Stimulated activated memory B cell treated with anti-CD40 and anti-IgM and Interleukin-4, amounts not matched to agents 10 μg/mL and 1 μg/mL and 100 μg/mL, for 72 hours (primary cell): ENCODE results near the gene LRRC4C.

Experiments used
- ATAC-seq: fragments of 150-1000 bp; cut with Tn5 transposase; 2 replicates; pipeline ENCODE4 v1.10.0; 2021
- H3K27ac Mint-ChIP-seq: one replicate; pipeline ENCODE4 v1.8.0; 2022; ENCODE audit warnings: mild to moderate bottlenecking, mixed read lengths
- H3K27me3 Mint-ChIP-seq: one replicate; pipeline ENCODE4 v1.8.0; 2022; ENCODE audit warnings: mixed read lengths
- H3K36me3 Mint-ChIP-seq: one replicate; pipeline ENCODE4 v1.8.0; 2022; ENCODE audit warnings: mixed read lengths
- H3K4me1 Mint-ChIP-seq: one replicate; pipeline ENCODE4 v1.8.0; 2022; ENCODE audit warnings: mixed read lengths
- H3K4me3 Mint-ChIP-seq: one replicate; pipeline ENCODE4 v1.8.0; 2022; ENCODE audit warnings: mild to moderate bottlenecking, moderate library complexity, mixed read lengths
- H3K9me3 Mint-ChIP-seq: one replicate; pipeline ENCODE4 v1.8.0; 2022; ENCODE audit warnings: mixed read lengths

Gene LRRC4C

GRCh38 chr11:41201156-41201555 lies 258.3 kb downstream of the LRRC4C start:
- ATAC-seq: no peak
- Mint-ChIP-seq H3K36me3 (no peaks in the 10 kb centered on the region), H3K4me1 (no peaks in the 10 kb centered on the region), H3K4me3 (no peak overlapping the region), H3K27me3 (no peaks in the 10 kb centered on the region), H3K9me3 (peaks cover 6% of the 10 kb centered on the region), H3K27ac (no peak overlapping the region)

- Mint-ChIP-seq H3K27ac (no peak overlapping the region), H3K4me3 (no peak overlapping the region), H3K36me3 (no peaks in the 10 kb centered on the region), H3K4me1 (no peaks in the 10 kb centered on the region), H3K27me3 (no peaks in the 10 kb centered on the region), H3K9me3 (peaks cover 3% of the 10 kb centered on the region)
- ATAC-seq: no peak
Measured at GRCh38 chr11:41190437-41191082, 268.9 kb downstream of the LRRC4C start.

GRCh38 chr11:41189701-41190436 lies 269.6 kb downstream of the LRRC4C start:
- ATAC-seq: no peak
- no peak overlapping the region for H3K27ac Mint-ChIP-seq
- no peaks in the 10 kb centered on the region for H3K36me3 Mint-ChIP-seq
- H3K4me1 Mint-ChIP-seq: no peaks in the 10 kb centered on the region
- H3K27me3 Mint-ChIP-seq: no peaks in the 10 kb centered on the region
- H3K9me3 Mint-ChIP-seq: peaks cover 3% of the 10 kb centered on the region
- no peak overlapping the region for H3K4me3 Mint-ChIP-seq

GRCh38 chr11:41177791-41178190 lies 281.7 kb downstream of the LRRC4C start:
- Mint-ChIP-seq H3K27ac (no peak overlapping the region), H3K4me3 (no peak overlapping the region), H3K4me1 (no peaks in the 10 kb centered on the region), H3K36me3 (no peaks in the 10 kb centered on the region), H3K27me3 (no peaks in the 10 kb centered on the region), H3K9me3 (peaks cover 12% of the 10 kb centered on the region)
- ATAC-seq: no peak

GRCh38 chr11:41175304-41175972 lies 284.0 kb downstream of the LRRC4C start:
- ATAC-seq: no peak
- H3K4me3 Mint-ChIP-seq: no peak overlapping the region
- H3K27me3 Mint-ChIP-seq: no peaks in the 10 kb centered on the region

GRCh38 chr11:41146326-41146725 lies 313.1 kb downstream of the LRRC4C start:
- H3K4me3 Mint-ChIP-seq: no peak overlapping the region
- no peaks in the 10 kb centered on the region for H3K9me3 Mint-ChIP-seq
- no peak for ATAC-seq
- H3K4me1 Mint-ChIP-seq: no peaks in the 10 kb centered on the region
- H3K27me3 Mint-ChIP-seq: no peaks in the 10 kb centered on the region
- no peak overlapping the region for H3K27ac Mint-ChIP-seq
- H3K36me3 Mint-ChIP-seq: no peaks in the 10 kb centered on the region

More at GRCh38 chr11:41175304-41175972, 284.0 kb downstream of the LRRC4C start:
- Mint-ChIP-seq H3K36me3 (no peaks in the 10 kb centered on the region), H3K9me3 (peaks cover 14% of the 10 kb centered on the region), H3K4me1 (no peaks in the 10 kb centered on the region), H3K27ac (no peak overlapping the region)

GRCh38 chr11:41145420-41145819 lies 314.0 kb downstream of the LRRC4C start:
- no peaks in the 10 kb centered on the region for H3K36me3 Mint-ChIP-seq
- no peak for ATAC-seq
- H3K4me1 Mint-ChIP-seq: no peaks in the 10 kb centered on the region
- no peak overlapping the region for H3K4me3 Mint-ChIP-seq
- no peak overlapping the region for H3K27ac Mint-ChIP-seq
- no peaks in the 10 kb centered on the region for H3K9me3 Mint-ChIP-seq
- no peaks in the 10 kb centered on the region for H3K27me3 Mint-ChIP-seq

GRCh38 chr11:41134971-41135370 lies 324.5 kb downstream of the LRRC4C start:
- H3K9me3 Mint-ChIP-seq: no peaks in the 10 kb centered on the region
- no peak overlapping the region for H3K4me3 Mint-ChIP-seq
- no peak overlapping the region for H3K27ac Mint-ChIP-seq
- H3K36me3 Mint-ChIP-seq: no peaks in the 10 kb centered on the region
- H3K27me3 Mint-ChIP-seq: no peaks in the 10 kb centered on the region
- H3K4me1 Mint-ChIP-seq: no peaks in the 10 kb centered on the region
- no peak for ATAC-seq

- Mint-ChIP-seq H3K4me3 (no peak overlapping the region), H3K36me3 (no peaks in the 10 kb centered on the region), H3K27me3 (no peaks in the 10 kb centered on the region), H3K27ac (no peak overlapping the region), H3K9me3 (no peaks in the 10 kb centered on the region), H3K4me1 (no peaks in the 10 kb centered on the region)
- ATAC-seq: no peak
Measured at GRCh38 chr11:41133023-41133422, 326.4 kb downstream of the LRRC4C start.

GRCh38 chr11:41121600-41121999 lies 337.9 kb downstream of the LRRC4C start:
- Mint-ChIP-seq H3K4me1 (no peaks in the 10 kb centered on the region), H3K36me3 (no peaks in the 10 kb centered on the region), H3K27me3 (no peaks in the 10 kb centered on the region), H3K27ac (no peak overlapping the region), H3K4me3 (no peak overlapping the region), H3K9me3 (peaks cover 2% of the 10 kb centered on the region)
- no peak for ATAC-seq

- H3K27me3 Mint-ChIP-seq: no peaks in the 10 kb centered on the region
- no peaks in the 10 kb centered on the region for H3K36me3 Mint-ChIP-seq
- no peak overlapping the region for H3K27ac Mint-ChIP-seq
- H3K4me1 Mint-ChIP-seq: no peaks in the 10 kb centered on the region
- H3K4me3 Mint-ChIP-seq: no peak overlapping the region
- H3K9me3 Mint-ChIP-seq: peaks cover 2% of the 10 kb centered on the region
- ATAC-seq: no peak
Measured at GRCh38 chr11:41119484-41119883, 340.0 kb downstream of the LRRC4C start.

- no peak overlapping the region for H3K4me3 Mint-ChIP-seq
- ATAC-seq: no peak
- H3K4me1 Mint-ChIP-seq: no peaks in the 10 kb centered on the region
- H3K27me3 Mint-ChIP-seq: no peaks in the 10 kb centered on the region
- H3K9me3 Mint-ChIP-seq: peaks cover 2% of the 10 kb centered on the region
- no peaks in the 10 kb centered on the region for H3K36me3 Mint-ChIP-seq
- H3K27ac Mint-ChIP-seq: no peak overlapping the region
Measured at GRCh38 chr11:41118521-41118920, 340.9 kb downstream of the LRRC4C start.

- Mint-ChIP-seq H3K9me3 (peaks cover 2% of the 10 kb centered on the region), H3K36me3 (no peaks in the 10 kb centered on the region), H3K27me3 (no peaks in the 10 kb centered on the region), H3K4me1 (no peaks in the 10 kb centered on the region), H3K4me3 (no peak overlapping the region), H3K27ac (no peak overlapping the region)
- ATAC-seq: no peak
Measured at GRCh38 chr11:41116970-41117369, 342.5 kb downstream of the LRRC4C start.

- Mint-ChIP-seq H3K4me1 (no peaks in the 10 kb centered on the region), H3K36me3 (no peaks in the 10 kb centered on the region), H3K27ac (no peak overlapping the region), H3K9me3 (no peaks in the 10 kb centered on the region), H3K27me3 (no peaks in the 10 kb centered on the region), H3K4me3 (no peak overlapping the region)
- no peak for ATAC-seq
Measured at GRCh38 chr11:41115066-41115465, 344.4 kb downstream of the LRRC4C start.

- H3K36me3 Mint-ChIP-seq: no peaks in the 10 kb centered on the region
- H3K27ac Mint-ChIP-seq: no peak overlapping the region
- H3K9me3 Mint-ChIP-seq: no peaks in the 10 kb centered on the region
- no peak overlapping the region for H3K4me3 Mint-ChIP-seq
- no peak for ATAC-seq
- H3K4me1 Mint-ChIP-seq: no peaks in the 10 kb centered on the region
- H3K27me3 Mint-ChIP-seq: no peaks in the 10 kb centered on the region
Measured at GRCh38 chr11:41113160-41113559, 346.3 kb downstream of the LRRC4C start.

GRCh38 chr11:41110527-41110926 lies 348.9 kb downstream of the LRRC4C start:
- no peak for ATAC-seq
- H3K4me3 Mint-ChIP-seq: no peak overlapping the region
- H3K9me3 Mint-ChIP-seq: no peaks in the 10 kb centered on the region
- no peaks in the 10 kb centered on the region for H3K4me1 Mint-ChIP-seq
- H3K27me3 Mint-ChIP-seq: no peaks in the 10 kb centered on the region
- H3K27ac Mint-ChIP-seq: no peak overlapping the region
- no peaks in the 10 kb centered on the region for H3K36me3 Mint-ChIP-seq
